ENCODE data around the gene MORN1.

Gene MORN1

DNA sequence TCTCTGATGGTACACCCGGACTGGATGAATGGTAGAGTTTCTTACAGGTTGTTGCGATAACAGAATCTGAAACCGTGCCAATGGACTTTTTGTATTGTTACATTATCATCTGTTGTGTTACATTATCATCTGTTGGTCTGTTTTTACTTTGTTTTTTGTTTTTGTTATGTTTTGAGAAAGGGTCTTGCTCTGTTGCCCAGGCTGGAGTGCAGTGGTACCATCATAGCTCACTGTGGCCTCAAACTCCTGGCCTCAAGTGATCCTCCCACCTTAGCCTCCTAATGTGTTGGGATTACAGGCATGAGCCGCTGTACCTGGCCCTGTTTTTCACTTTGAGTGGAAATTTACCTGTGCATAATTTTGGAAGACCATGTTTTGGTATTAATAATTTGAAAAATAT is 31.2 kb upstream of the MORN1 start:
- DNase-seq (ENCODE audit: insufficient read length, low spot score), result no peak
- no peak for FAIRE-seq

DNA sequence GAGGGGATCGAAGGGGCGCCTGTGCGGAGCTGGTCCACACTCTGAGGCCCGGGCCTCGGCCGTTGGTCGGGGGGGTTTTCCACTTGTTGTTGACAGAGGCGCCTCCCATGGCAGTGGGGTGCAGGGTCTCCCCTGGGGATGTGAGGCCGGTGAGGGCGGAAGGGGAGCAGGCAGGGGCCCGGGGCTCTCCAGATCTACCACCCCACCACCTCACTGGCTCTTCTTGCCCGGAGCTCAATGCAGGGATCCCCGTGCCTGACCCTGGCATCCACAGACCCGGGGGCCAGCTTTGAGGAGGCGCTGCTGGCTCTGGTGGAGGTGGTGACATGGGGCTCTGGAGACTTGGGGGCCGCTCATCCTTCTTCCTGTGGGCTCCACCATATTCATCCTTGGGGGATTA is 28.1 kb upstream of the MORN1 start:
- DNase-seq (ENCODE audit: insufficient read length, low spot score) (no peak), FAIRE-seq (no peak)

DNA sequence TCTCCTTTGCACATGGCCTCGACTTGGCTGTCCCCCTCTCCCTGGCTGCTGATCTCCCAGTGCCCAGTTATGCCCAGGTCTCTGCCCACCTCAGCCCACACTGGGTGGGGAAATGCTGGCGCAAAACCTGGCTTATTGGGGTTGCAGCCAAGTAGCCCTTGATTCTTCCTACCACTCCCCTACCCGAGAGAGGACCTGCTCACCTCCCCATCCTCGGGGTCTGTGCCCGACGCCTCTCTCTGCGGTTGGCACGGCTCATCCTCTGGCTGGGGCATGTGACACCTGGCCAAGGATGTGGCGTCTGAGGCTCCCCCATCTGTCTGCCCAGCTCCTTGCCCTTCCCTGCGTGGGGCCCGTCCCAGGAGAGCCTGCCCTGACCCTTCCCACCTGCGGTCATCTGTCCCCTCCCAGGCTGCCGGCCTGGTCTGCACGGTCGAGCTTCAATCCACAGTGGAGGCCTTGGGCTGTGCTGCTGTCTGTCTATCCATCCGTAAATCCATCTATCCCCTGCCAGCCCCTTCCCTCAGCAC is 27.5 kb upstream of the MORN1 start:
- DNase-seq (ENCODE audit: insufficient read length, low spot score) (no peak), FAIRE-seq (no peak)

DNA sequence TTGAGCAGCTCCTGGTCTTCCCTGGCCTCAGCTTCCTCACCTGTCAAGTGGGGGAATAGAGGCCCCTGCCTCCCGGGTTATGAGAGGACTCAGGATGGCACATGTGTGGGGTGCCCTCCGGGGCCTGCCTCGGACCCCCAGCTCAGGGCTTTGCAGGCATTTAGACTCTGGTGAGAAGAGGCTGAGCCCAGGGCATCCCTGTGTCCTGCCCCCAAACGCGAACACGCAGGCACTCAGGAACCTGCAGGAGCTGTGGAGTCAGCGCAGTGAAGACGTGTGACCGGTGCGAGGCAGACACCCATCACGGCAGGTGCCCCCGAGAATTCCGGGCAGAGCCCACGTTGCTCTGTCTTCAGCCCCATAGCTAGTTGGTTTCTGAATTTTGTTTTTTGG is 26.5 kb upstream of the MORN1 start:
- DNase-seq (ENCODE audit: insufficient read length, low spot score) (no peak), FAIRE-seq (no peak)

DNA sequence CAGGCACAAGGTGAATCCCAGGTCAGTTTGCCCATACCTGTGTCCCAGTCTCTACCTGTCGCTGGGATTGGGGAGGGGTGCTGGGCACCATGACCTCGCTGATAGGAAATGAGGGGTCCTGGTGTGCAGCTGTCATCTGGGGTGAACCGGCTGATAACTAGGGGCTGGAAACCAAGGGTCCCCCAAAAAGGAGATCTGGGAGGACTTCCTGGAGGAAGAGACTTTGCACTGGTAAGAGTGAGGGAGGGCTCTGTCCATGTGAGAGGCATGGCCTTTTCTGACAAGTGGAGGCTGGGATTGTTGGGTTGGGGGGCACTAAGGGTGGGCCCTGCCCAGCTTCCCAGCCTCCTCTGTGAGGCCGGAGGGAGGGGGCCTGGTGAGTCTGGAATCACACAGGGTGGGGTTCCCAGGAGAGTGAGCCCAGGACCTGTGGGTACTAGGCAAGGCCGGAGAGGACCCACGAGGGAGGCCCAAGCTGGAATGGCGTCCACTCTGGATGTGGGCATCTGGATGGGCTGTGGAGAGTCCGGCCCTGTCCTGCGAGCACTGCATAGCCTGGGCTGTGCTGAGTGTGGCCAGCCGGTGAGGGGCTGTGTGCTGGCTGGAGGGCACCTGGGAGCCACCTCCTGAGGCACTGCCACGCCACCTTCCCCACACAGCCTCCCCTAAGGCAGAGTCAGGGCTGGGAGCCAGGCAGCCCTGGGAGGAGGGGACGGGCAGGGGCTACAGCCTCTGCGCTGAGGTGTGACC is 25.9 kb upstream of the MORN1 start:
- DNase-seq (ENCODE audit: insufficient read length, low spot score), result no peak

DNA sequence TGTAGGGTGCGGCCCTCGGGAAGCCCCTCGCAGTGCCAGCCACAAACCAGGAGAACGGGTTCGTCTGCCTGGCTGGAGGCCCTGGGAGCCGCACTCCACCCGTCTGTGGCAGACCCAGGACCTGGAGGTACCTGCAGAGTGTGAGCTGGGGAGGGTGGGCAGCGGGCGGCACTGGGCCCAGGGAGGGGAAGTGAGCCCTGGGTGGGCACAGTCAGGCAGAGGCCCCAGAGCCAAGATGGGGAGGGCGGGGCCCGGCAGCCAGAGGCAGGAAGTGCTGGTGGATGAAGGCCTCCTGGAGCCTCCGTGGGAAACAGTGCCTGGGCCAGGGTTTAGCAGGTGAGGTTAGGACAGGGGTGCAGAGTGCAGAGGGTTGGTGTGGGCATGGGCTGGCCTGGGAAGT is 25.0 kb upstream of the MORN1 start:
- no peak for DNase-seq (ENCODE audit: insufficient read length, low spot score)
- FAIRE-seq, result no peak

More for the DNA sequence above, 25.9 kb upstream of the MORN1 start:
- FAIRE-seq, result no peak

DNA sequence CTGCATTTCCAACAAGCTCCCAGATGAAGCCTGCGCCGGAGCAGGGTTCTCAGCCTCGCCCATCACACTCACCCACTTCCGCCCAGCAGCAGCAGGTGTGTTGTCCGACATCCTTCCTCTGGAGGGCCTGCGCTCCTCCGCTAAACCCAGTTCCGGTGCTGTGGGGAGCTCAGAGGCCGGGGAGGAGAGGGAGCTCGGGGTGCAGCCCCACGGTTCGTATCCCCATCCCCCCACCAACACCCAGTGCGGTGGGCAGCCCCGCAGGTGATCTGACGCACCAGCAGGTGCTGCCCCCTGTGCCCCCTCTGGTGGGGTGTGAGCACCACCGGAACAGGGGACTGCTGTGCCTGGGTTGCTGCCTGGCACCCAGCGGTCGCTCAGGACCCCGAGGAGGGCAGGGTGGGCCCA is 24.5 kb upstream of the MORN1 start:
- FAIRE-seq (peak; percentile 95), DNase-seq (ENCODE audit: insufficient read length, low spot score) (peak; percentile 68)

DNA sequence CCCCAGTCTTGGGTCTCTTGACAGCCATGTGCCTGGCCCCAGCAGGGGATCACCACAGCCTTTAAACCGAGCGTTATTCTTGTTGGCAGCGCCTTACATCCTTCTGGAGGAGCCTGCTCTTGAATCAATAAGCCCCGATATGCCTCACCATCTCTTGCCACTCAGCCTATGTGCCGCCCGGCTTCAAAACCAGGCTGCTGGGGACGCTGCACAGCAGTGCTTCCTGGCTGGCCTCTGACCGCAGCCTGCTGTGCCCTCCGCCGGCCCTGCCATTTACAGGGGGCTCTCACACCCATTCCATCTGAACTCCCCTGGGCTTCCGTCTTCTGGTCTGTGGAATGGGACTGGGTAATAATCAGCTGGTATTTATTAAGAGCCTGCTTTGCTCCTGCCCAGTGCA is 24.0 kb upstream of the MORN1 start:
- FAIRE-seq (peak; percentile 26), DNase-seq (ENCODE audit: insufficient read length, low spot score) (no peak)

DNA sequence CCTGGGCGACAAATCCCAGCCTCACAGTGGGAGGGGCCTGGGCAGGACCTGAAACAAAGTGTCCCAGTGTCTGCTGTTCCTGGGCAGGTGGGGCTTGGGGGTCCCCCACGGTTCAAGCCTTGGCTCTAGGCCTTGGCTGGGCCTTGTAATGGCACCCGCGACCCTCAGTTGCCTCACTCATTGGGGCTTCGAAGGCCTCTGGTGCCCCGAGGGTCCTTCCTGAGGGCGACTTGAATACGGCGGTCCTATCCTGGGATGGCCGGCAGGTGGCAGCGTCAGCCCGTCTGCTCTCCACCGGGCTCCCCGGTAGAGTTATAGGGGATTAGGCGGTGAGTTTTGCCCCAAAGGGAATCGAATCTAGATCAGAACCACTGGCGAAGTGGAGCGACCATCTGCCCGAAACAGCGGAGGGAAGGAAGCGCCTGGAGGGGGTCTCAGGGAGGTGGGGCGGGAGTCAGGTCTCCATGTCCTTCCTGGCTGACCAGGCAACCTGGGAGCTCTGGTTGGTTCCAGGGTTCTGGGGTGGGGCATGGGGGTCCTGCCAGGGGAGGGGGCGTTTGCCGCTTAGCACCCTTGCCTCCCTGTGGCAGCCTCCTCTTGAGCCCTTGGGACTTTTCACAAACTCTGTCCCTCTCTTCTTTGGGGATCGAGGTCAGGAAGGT is 23.1 kb upstream of the MORN1 start:
- DNase-seq (ENCODE audit: insufficient read length, low spot score) (peak; percentile 87), FAIRE-seq (peak; percentile 78)

DNA sequence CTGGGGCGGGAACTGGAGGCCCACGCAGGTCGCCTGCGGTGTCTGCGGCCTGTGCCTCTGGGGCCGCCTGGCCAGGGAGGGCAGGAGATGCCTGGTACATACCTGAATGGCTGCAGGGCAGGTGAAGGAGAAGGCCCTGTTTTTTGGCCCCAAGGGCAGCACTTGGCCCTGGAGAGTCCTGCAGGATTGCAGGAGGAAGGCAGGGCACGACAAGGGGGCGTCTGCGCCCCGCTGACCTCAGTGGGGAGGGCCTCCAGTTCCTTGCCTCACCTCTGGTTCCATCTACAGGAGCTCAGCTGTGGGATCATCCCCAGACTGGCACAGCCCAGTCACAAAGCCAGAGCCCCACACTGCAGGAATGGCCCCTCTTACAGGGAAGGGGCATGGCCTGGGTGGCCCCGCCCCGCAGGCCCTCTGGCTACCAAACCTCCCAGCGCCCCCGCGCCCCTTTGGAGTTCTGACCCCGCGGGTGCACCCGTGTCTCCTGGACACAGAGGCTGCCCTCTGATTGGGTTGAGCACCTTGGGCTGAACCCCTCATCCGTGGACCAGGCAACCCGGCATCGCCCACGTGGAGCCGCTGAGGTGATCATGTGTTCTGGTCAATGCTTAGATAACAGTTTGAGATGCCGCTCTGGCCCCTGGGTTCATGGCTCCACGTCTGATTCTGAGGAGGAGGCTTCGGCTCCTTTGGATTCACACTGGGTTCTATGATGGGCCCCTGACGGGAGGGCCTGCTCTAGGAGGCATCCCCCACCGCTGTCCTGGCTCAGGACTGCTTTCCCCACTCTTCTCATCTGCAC is 22.3 kb upstream of the MORN1 start:
- no peak for FAIRE-seq
- no peak for DNase-seq (ENCODE audit: insufficient read length, low spot score)

DNA sequence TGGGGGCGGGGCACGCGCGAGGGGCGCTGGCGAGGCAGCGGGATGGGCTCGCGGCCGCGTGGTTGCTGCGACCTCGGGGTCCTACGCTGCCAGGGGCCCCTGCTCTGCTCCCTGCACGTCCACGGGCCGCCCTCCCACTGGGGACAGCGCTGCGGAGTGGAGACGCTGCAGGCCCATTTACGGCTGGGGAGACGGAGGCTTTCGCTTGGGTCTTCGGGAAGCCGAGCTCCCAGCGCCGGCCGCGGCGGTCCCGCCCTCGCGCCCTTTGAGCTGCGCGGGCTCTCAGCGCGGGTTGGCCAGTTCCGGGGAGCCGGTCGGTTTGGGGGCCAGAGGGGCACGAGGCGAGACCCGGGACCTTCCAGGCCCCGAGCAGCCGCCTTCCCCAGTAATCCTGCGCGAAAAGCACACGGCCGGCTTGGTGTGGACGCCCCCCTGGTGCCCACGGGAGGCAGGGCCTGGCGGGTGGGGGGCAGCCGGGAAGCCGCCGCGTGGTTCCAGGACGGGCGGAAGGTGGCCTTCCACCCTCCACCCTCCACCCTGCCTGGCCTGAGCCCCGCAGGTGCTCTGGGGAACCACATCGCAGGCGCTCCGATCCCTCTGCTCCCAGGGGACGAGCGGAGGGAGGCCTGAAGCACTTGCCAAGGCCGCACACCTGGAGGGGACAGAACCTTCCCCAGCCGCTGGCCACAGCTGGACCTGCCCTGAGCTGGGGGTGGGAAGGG is 21.6 kb upstream of the MORN1 start:
- peak; percentile 66 for DNase-seq (ENCODE audit: insufficient read length, low spot score)
- FAIRE-seq, result peak; percentile 40

DNA sequence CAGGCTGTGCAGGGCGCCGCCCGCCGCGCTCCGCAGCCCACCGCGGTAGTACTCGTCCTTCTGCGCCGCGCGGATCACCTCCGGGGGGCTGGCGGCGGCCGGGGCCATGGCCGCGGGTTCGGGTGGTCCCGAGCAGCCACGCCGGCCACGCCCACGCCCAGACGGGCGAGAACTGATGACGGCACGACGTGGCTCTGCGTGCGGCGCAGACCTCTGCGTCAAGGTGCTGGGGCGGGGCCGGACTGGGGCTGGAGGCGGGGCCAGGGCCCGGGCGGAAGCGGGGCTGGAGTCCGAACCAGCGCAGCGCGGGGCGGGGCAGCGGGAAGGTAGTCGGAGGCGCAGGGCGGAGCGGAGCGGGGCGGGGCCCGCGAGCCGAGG is 21.0 kb upstream of the MORN1 start, which contains the start of gene PEX10:
TSS of gene PEX10 (minus strand) at position 170 of the 378 bp plus-strand sequence. CDS start at position 108, 62 bp downstream.
- peak; percentile 92 for FAIRE-seq

DNA sequence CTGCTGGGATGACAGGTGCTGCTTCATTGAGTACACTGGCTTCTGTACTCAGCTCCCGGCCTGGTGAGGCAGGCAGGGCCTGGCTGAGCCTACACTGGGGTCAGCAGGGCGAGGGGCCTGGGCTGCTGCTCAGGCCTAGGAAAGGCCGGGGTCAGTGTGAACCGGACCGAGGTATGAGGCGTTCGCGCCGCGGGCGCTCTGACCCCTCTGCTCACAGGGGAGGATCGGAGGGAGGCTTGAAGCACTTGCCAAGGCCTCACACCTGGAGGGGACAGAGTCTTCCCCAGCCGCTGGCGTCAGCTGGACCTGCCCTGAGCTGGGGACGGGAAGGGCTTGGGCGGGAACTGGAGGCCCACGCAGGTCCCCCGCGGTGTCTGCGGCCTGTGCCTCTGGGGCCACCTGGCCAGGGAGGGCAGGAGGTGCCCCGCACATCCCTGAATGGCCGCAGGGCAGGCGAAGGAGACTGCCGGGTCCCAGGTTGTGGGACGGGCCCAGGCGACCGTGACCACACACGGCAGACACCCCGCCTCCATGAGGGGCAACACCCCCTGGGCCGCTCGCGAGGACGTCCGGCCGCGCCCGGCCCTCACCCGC is 20.5 kb upstream of the MORN1 start:
- DNase-seq (ENCODE audit: insufficient read length, low spot score) (no peak), FAIRE-seq (no peak)

More for the DNA sequence above, 21.0 kb upstream of the MORN1 start, which contains the start of gene PEX10:
- DNase-seq (ENCODE audit: insufficient read length, low spot score), result peak; percentile 97

DNA sequence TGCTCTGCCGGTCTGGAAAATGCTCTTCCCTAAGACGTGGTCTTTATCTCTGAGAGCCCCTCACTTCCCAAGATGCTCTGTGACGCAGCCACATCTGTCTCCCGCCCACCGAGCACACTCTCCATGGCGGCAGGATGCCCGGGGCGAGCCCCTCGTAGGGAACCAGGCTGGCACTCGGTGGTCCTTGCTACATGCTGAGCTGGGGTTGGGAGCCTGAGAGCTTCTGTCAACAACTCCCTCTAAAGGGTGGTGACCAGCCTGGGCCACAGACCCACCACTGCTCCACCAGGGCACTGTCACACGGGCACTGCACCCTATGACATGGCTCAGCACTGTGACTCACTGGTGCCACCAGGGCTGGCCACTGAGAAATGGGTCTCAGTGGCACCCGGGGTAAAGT is 18.4 kb upstream of the MORN1 start:
- FAIRE-seq, result no peak
- no peak for DNase-seq (ENCODE audit: insufficient read length, low spot score)

DNA sequence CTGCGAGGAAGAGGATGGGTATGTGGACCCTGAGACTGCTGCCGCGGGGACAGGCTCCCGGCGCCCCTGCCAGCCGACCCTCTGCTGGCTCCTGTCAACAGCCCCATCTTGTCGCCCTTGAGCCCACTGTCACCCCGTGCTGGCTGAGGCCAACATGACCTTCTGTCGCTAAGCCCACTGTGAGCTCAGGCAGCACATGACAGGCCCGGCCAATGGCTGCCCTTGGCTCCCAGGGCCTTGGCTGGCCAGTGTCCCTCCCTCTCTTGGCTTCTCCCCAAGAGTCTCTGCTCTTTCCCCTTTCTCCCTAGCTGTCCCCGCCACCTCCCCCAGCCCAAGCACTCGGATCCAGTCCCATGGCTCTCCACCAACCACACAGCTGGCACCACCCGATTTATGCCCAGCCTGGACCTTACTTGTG is 17.5 kb upstream of the MORN1 start:
- no peak for DNase-seq (ENCODE audit: insufficient read length, low spot score)
- no peak for FAIRE-seq

DNA sequence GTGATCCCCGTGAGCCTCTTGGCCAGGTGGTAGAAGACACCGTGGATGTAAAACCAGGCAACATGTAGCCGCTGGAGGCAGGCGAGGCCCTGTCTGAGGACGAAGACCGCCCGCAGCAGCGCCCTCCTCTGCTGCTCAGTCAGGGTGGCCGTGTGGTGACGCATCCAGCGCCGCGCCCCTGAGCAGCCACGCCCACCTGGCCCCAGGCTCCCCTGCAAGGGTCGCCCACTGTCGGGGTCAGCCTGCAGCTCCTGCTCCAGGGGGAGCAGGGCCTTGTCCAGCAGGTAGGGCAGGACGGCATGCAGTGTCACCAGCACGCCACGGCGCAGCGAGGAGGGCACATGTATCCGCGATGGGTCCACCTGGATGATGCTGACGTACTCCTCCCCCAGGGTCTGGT is 17.1 kb upstream of the MORN1 start:
- no peak for DNase-seq (ENCODE audit: insufficient read length, low spot score)
- FAIRE-seq, result no peak

DNA sequence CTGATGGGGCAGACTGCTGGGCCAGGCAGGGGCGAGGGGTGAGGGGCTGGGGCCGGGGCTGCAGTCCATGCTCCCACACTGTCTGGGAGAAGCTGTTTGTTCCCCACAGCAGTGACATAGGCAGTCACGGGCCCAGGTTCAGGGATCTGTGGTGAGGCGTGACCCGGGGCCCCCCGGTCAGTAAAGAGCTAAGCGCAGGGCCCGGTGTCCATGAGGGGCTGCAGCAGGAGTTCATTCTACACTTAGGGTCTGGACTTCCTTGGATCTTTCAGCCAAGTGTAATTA is 16.6 kb upstream of the MORN1 start:
- no peak for FAIRE-seq
- no peak for DNase-seq (ENCODE audit: insufficient read length, low spot score)

DNA sequence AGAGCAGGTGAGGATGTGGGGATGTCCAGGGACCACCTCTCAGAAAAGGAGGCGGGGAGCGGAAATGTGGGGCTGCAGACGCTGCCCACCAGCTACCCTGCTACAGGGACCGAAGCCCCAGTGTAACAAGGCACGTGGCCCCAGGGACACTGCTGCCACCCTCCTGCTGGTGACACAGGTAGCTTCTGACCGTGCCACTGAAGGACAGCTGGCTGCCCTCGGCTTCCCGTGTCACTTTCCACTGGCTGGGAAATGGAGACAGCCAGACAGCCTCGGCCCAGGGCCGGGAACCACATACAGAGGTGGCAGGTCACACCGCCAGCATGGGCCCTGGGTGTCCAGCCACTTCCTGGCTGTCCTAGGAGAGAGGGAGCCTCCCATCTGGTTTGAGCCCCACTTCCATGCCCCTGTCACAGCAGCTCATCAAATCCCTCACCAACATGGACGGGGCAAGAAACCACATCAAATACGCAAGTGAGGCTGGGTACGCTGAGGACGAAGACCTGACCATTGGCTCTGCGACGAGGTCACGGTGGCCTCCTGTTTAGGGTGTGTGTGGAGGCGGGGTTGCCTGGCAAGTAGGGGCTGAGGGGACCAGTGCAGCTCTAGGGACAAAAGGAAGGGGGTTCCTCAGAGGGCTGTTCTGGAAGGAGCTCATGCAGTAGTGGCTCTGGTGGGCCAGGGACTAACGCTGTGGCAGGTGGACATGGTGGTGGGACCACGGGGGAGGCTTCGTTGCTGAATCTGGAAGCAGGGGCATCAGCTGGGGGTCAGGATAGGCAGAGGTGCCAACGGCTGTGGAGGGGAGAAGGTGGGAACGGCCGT is 16.0 kb upstream of the MORN1 start:
- FAIRE-seq, result no peak
- DNase-seq (ENCODE audit: insufficient read length, low spot score), result no peak

DNA sequence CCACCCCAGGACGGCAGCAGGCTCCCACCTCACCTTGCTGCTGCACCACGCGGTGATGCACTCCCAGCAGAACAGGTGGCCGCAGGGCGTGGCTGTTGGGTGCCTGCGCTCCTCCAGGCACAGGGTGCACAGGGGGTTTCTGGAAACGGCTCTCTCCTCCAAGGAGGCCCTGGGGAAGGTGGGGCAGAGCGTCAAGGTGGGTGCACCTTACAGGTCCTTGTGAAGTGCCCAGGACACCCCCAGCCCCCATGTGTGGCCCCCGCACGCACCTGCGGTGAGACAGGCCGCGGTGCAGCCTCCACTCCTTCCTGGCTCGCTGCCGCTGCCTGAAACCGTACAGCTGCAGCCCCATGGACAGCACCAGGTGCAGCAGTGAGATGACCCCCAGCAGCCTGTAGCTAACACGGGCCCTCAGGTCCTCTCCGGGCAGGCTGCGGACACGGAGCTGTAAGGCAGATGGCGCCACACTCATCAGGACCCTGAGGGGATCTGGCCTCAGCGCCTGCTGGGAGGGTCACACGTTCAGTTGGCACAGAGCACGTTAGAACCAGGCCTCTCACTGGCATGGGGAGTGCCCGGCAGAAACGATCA is 15.2 kb upstream of the MORN1 start:
- FAIRE-seq, result no peak
- no peak for DNase-seq (ENCODE audit: insufficient read length, low spot score)

Data from GM19239 (cell line).